Natural killer cell (primary cell): ENCODE data around the gene ZNF391. TPM values are rescaled to one million over a fixed set of nuclear protein-coding genes. Genes with fewer than 3 reads are reported as not detected.
"Not testable (repeated sequence)": the region's sequence is repeated elsewhere in the genome, so short reads cannot be mapped to it uniquely, and the experiment has no call there.

Experiments used
- ATAC-seq, 3 donors: fragments of 150-1000 bp in 2 of 3; fragments of 200-7000 bp in 1 of 3; cut with Tn5 transposase; 1 replicate in 1 of 3; 2 replicates in 2 of 3; pipeline ENCODE4 v1.10.0; 2021; ENCODE audit warnings: mild to moderate bottlenecking in 2 of 3, moderate library complexity in 2 of 3
- DNase-seq, 2 donors: peaks; one replicate each; pipeline versions ENCODE4 v3.0.0 to v3.0.0-alpha.2; 2013 to 2021; ENCODE audit warnings: mixed read lengths in 1 of 2
- H3K27ac ChIP-seq: one replicate; pipeline ENCODE4 v1.5.1; 2013; ENCODE audit warnings: mild to moderate bottlenecking, low read length
- H3K27me3 ChIP-seq: one replicate; pipeline ENCODE4 v1.6.1; 2013; ENCODE audit warnings: low read length; ENCODE audit not compliant: control insufficient read depth, insufficient read depth
- H3K36me3 ChIP-seq: one replicate; pipeline ENCODE4 v1.6.1; 2013; ENCODE audit warnings: low read length; ENCODE audit not compliant: control insufficient read depth, insufficient read depth
- H3K4me1 ChIP-seq: one replicate; pipeline ENCODE4 v1.6.1; 2013; ENCODE audit warnings: low read length; ENCODE audit not compliant: control insufficient read depth, insufficient read depth
- H3K4me3 ChIP-seq: one replicate; pipeline ENCODE4 v1.5.1; 2013; ENCODE audit warnings: low read length
- H3K9me3 ChIP-seq: one replicate; pipeline ENCODE4 v1.6.1; 2013; ENCODE audit warnings: low read length; ENCODE audit not compliant: control insufficient read depth, insufficient read depth
- H3K27ac Mint-ChIP-seq, 2 donors: one replicate each; pipeline ENCODE4 v1.8.0; 2022; ENCODE audit warnings: mild to moderate bottlenecking in 2 of 2, mixed read lengths in 2 of 2, moderate library complexity in 1 of 2
- H3K27me3 Mint-ChIP-seq, 2 donors: one replicate each; pipeline ENCODE4 v1.8.0; 2022; ENCODE audit warnings: low read depth in 2 of 2, mixed read lengths in 2 of 2
- H3K36me3 Mint-ChIP-seq: one replicate; pipeline ENCODE4 v1.8.0; 2022; ENCODE audit warnings: mixed read lengths
- H3K4me1 Mint-ChIP-seq, 2 donors: one replicate each; pipeline ENCODE4 v1.8.0; 2022; ENCODE audit warnings: mixed read lengths in 2 of 2
- H3K4me3 Mint-ChIP-seq: one replicate; pipeline ENCODE4 v1.8.0; 2022; ENCODE audit warnings: mild to moderate bottlenecking, moderate library complexity, mixed read lengths
- H3K9me3 Mint-ChIP-seq, 2 donors: one replicate each; pipeline ENCODE4 v1.8.0; 2022; ENCODE audit warnings: mixed read lengths in 2 of 2
- WGBS: methylation state at CpG from one replicate; pipeline ENCODE4 v1.1.7; 2013; ENCODE audit warnings: missing lambda C conversion rate; ENCODE audit not compliant: insufficient coverage; 5-methylcytosine and 5-hydroxymethylcytosine counted together
- intact Hi-C: fragments of 100-400 bp; cut with micrococcal nuclease; formaldehyde crosslinking; loops from one replicate; pipeline ENCODE4 v1.14.2; 2022
- total RNA-seq, 4 donors: library from RNA; stranded (reverse); fragments of 120-200 nt in 1 of 4; gene quantifications; one replicate each; pipeline versions ENCODE4 v1.2.3 to v1.2.4, GENCODE V29; 2013 to 2022
- TF ChIP-seq, protein P1 (sequence below): fragments of 200-600 bp; IDR thresholded peaks from one replicate; pipeline ENCODE4 v1.8.0; 2022; ENCODE audit warnings: antibody characterized with exemption

Gene ZNF391
- total RNA-seq, 3 donors from 2014 or later (not counting 1 experiment from before 2014, with no cell fraction given) = 0.18 to 0.83 (median 0.19) TPM

DNA sequence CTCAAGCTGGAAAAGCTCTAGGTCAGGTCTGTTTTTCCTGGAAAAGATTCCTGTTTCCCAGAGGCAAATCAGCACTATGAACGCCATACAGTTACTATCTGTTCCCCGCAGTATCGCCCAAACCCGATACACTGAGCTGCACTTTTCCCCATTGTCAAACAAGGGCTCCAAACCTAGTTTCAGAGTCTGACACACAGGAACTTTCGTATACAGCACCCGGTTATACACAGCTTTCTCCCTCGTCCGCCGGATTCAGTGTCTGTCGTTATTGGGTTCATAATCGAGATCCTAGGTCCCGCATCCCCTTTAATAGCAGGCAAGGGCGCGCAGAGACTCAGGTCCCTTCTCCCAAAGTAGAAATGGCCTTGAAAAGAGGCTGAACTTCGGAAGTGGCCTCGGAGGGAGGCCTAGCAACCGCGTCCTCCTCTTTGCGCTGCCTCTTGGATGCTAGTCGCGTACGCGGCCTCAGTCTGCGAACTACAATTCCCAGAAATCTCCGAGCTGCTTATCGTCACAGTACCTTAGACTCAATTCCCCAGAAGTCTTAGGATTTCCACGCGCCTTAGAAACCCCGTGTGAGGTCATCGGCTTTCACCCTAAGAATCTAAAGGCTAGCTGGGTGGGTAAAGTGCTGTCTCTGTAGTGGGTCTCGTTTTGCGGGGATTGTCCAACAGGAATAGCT lies 34.2 kb downstream of the ZNF391 start:
- no peak for DNase-seq
- Mint-ChIP-seq H3K4me3 (no peak overlapping the region), H3K27ac (no peak overlapping the region), H3K27me3 (peaks cover 16 to 23% of the 10 kb centered on the region in 2 donors), H3K4me1 (no peaks in the 10 kb centered on the region), H3K9me3 (no peaks in the 10 kb centered on the region), H3K36me3 (no peaks in the 10 kb centered on the region)
- H3K36me3 ChIP-seq = no peaks in the 10 kb centered on the region
- WGBS = 67% methylated on average over 32 of the region's 32 CpGs
- TF ChIP-seq, protein P1, sequence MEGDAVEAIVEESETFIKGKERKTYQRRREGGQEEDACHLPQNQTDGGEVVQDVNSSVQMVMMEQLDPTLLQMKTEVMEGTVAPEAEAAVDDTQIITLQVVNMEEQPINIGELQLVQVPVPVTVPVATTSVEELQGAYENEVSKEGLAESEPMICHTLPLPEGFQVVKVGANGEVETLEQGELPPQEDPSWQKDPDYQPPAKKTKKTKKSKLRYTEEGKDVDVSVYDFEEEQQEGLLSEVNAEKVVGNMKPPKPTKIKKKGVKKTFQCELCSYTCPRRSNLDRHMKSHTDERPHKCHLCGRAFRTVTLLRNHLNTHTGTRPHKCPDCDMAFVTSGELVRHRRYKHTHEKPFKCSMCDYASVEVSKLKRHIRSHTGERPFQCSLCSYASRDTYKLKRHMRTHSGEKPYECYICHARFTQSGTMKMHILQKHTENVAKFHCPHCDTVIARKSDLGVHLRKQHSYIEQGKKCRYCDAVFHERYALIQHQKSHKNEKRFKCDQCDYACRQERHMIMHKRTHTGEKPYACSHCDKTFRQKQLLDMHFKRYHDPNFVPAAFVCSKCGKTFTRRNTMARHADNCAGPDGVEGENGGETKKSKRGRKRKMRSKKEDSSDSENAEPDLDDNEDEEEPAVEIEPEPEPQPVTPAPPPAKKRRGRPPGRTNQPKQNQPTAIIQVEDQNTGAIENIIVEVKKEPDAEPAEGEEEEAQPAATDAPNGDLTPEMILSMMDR = no peak
- no peak for ATAC-seq
- no peak overlapping the region for H3K27ac ChIP-seq
- peaks cover 5% of the 10 kb centered on the region for H3K9me3 ChIP-seq
- H3K4me3 ChIP-seq = no peak overlapping the region
- H3K4me1 ChIP-seq = no peaks in the 10 kb centered on the region
- intact Hi-C loops = no loop called here
- no peaks in the 10 kb centered on the region for H3K27me3 ChIP-seq

- H3K4me1 ChIP-seq, ATAC-seq, H3K36me3 ChIP-seq, H3K4me1 Mint-ChIP-seq, DNase-seq, H3K27ac Mint-ChIP-seq, H3K27ac ChIP-seq, H3K4me3 ChIP-seq, H3K36me3 Mint-ChIP-seq, H3K9me3 ChIP-seq, intact Hi-C loops, H3K4me3 Mint-ChIP-seq, H3K27me3 ChIP-seq, H3K9me3 Mint-ChIP-seq: not testable (repeated sequence)
- WGBS = 95% methylated on average over 36 of the region's 36 CpGs
- peaks cover 12 to 26% of the 10 kb centered on the region in 2 donors for H3K27me3 Mint-ChIP-seq
Measured at GRCh38 chr6:27424851-27425250, 36.3 kb downstream of the ZNF391 start.

GRCh38 chr6:27426045-27426620 lies 37.6 kb downstream of the ZNF391 start:
- Mint-ChIP-seq H3K4me3 (no peak overlapping the region), H3K4me1 (no peaks in the 10 kb centered on the region), H3K27me3 (peaks cover 3 to 13% of the 10 kb centered on the region in 2 donors), H3K9me3 (peaks cover 0 to 2% of the 10 kb centered on the region in 2 donors), H3K36me3 (no peaks in the 10 kb centered on the region), H3K27ac (no peak overlapping the region)
- H3K9me3 ChIP-seq = peaks cover 5% of the 10 kb centered on the region
- H3K27me3 ChIP-seq = no peaks in the 10 kb centered on the region
- DNase-seq = no peak
- no peak for ATAC-seq
- H3K36me3 ChIP-seq = no peaks in the 10 kb centered on the region
- intact Hi-C loops = no loop called here
- TF ChIP-seq, protein P1 = no peak
- H3K27ac ChIP-seq = no peak overlapping the region
- no peaks in the 10 kb centered on the region for H3K4me1 ChIP-seq
- 90% methylated on average over 4 of the region's 4 CpGs for WGBS
- H3K4me3 ChIP-seq = no peak overlapping the region

DNA sequence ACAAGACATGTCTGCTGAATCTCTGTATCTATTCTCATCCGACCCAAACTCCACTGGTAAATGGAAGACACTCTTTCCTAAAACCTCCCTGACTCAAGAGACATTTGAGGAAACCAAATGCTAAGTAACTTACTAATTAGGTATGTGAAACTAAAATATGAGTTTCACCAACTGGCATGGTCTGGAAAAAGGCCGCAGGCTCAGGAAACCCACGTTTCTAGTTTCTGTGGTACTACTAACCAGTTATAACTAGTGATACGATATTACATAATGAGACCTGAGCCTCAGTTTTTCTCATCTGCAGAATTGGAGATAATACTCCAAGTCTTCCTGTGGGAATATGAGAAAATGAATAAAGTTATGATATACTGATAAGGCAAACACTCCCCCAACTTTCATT lies 39.9 kb downstream of the ZNF391 start:
- peaks cover 3 to 6% of the 10 kb centered on the region in 2 donors for H3K27me3 Mint-ChIP-seq
- H3K4me1 Mint-ChIP-seq = no peaks in the 10 kb centered on the region
- intact Hi-C loops = no loop called here
- no peak for ATAC-seq
- 85% methylated on average over 4 of the region's 4 CpGs for WGBS
- Histone ChIP-seq H3K4me3 (no peak overlapping the region), H3K27me3 (no peaks in the 10 kb centered on the region), H3K36me3 (no peaks in the 10 kb centered on the region), H3K9me3 (no peaks in the 10 kb centered on the region), H3K4me1 (no peaks in the 10 kb centered on the region), H3K27ac (no peak overlapping the region)
- H3K9me3 Mint-ChIP-seq = peaks cover 3 to 5% of the 10 kb centered on the region in 2 donors
- H3K36me3 Mint-ChIP-seq = peaks cover 3% of the 10 kb centered on the region
- DNase-seq = no peak
- TF ChIP-seq, protein P1 = no peak
- H3K4me3 Mint-ChIP-seq = no peak overlapping the region
- no peak overlapping the region for H3K27ac Mint-ChIP-seq
